Prostate gland (tissue), 2 donors: ENCODE results near the gene NPTX1.

Experiments used
- CTCF ChIP-seq, 4 experiments: fragments of 200-600 bp in 2 of 4; fragments of 450-650 bp in 2 of 4; sonication (generic) in 2 of 4; IDR thresholded peaks; 1 replicate in 3 of 4; 2 replicates in 1 of 4; pipeline ENCODE4 v1.5.1; 2016 to 2019; ENCODE audit warnings: antibody characterized with exemption in 4 of 4, mild to moderate bottlenecking in 2 of 4, moderate library complexity in 2 of 4
- POLR2A ChIP-seq: fragments of 450-650 bp; IDR thresholded peaks from one replicate; pipeline ENCODE4 v1.6.1; 2016; ENCODE audit warnings: antibody characterized with exemption, mild to moderate bottlenecking
- POLR2AphosphoS5 ChIP-seq: sonication (generic); formaldehyde crosslinking; IDR thresholded peaks from one replicate; pipeline ENCODE4 v1.6.1; 2017; ENCODE audit warnings: antibody characterized with exemption

GRCh38 chr17:80487511-80487910 lies 11.1 kb upstream of the NPTX1 start:
- TF ChIP-seq CTCF (IDR thresholded peaks at IDR 0.05) (no peak), POLR2A (no peak), POLR2AphosphoS5 (no peak)
